Bladder microvascular endothelial cell (primary cell): ENCODE data around the gene ANGPTL5. TPM values are rescaled to one million over a fixed set of nuclear protein-coding genes. Genes with fewer than 3 reads are reported as not detected.

Source experiments
- total RNA-seq: library from RNA; depleted of rRNA; stranded (reverse); fragments of >200 nt; gene quantifications from 2 replicates; pipeline ENCODE4 v1.2.3, GENCODE V29; 2014

ANGPTL5 gene
- total RNA-seq = not detected in 2 replicates

GRCh38 chr11:101916422-101916821 lies at the start of gene ANGPTL5:
Gene ANGPTL5 (minus strand): TSS chr11:101916522. CDS start chr11:101907909, 8,613 bp downstream.

GRCh38 chr11:101914738-101915426 lies 1.4 kb downstream of the ANGPTL5 start, which contains the start of gene CEP126:
Gene CEP126 (plus strand): TSS chr11:101915010. CDS start chr11:101915285, 275 bp downstream.

Other genes starting within 250 kb of the ANGPTL5 start
- 0.32 and 0.38 TPM in 2 replicates for gene CEP126, start 1.5 kb downstream of the ANGPTL5 start, total RNA-seq
- not detected in 2 replicates for gene CFAP300, start 130.9 kb upstream of the ANGPTL5 start, total RNA-seq
- gene YAP1, start 193.9 kb upstream of the ANGPTL5 start, total RNA-seq = 16.7 and 84.0 TPM in 2 replicates